Right lobe of liver (tissue), 4 donors: ENCODE results near the gene TEX264.

Experiments
- CTCF ChIP-seq, 4 donors: fragments of 200-600 bp in 3 of 4; fragments of 450-650 bp in 1 of 4; IDR thresholded peaks; one replicate each; pipeline versions ENCODE4 v1.5.1 to v1.8.0; 2016 to 2022; ENCODE audit warnings: antibody characterized with exemption in 4 of 4, mild to moderate bottlenecking in 2 of 4
- POLR2A ChIP-seq: fragments of 450-650 bp; IDR thresholded peaks from one replicate; pipeline ENCODE4 v1.6.1; 2017; ENCODE audit warnings: antibody characterized with exemption, mild to moderate bottlenecking
- donor health status: DM: no; HTN: no; CAD: no.
- donor health status: DM: no; HTN: no; CAD: no.
- donor health status: DM: no; HTN: yes; CAD: no.

DNA sequence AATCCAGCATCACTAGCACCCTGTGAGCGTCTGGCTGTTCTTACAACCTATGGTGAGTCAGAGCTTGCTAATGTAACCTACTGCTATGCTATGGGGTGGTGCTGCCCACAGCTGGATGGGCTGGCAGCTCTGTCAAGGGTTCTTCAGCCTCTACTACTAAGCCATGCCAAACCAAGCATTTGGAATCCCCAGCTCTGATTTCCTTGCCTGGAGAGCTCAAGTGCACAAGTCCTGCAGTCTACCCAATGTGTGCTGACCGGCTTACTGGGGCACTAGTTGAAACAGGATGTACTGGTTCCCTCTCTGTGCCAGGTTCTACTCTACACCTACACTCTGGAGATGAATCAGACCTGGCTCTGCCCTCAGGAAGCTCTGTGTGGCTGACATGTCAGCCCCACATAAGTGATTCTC, 4.2 kb downstream of the TEX264 start:
- no peak for TF ChIP-seq CTCF (IDR thresholded peaks at IDR 0.05)
- no peak for TF ChIP-seq POLR2A
